HEK293 (cell line): Measurements from ENCODE around the gene LDHD.

Experiments
- CTCF ChIA-PET: fragments of 350-600 bp; formaldehyde crosslinking; extraction: SDS; loops from one replicate; lab custom pipeline; 2021; ENCODE audit warnings: antibody characterized with exemption; lab: Yijun Ruan, JAX
- POLR2A ChIA-PET: fragments of 300-600 bp; formaldehyde crosslinking; extraction: SDS; loops from one replicate; lab custom pipeline; 2020; ENCODE audit warnings: antibody characterized with exemption, inconsistent platforms; lab: Yijun Ruan, JAX
- H3K27ac ChIP-seq: fragments of 200-500 bp; sonication (Bioruptor generic); 2 replicates; pipeline ENCODE4 v1.5.1; 2014; ENCODE audit warnings: low read depth, low read length, control low read depth, inconsistent platforms; ENCODE audit errors: extremely low read depth
- H3K36me3 ChIP-seq, 2 experiments: fragments of 200-500 bp in 1 of 2; sonication (Bioruptor generic) in 1 of 2; 1 replicate in 1 of 2; 2 replicates in 1 of 2; pipeline ENCODE4 v1.5.1; 2014 to 2017; ENCODE audit warnings: inconsistent platforms in 2 of 2, low read length in 2 of 2; ENCODE audit not compliant: control insufficient read depth in 2 of 2, insufficient read depth in 1 of 2
- H3K4me1 ChIP-seq: fragments of 200-500 bp; sonication (Bioruptor generic); 2 replicates; pipeline ENCODE4 v1.5.1; 2014; ENCODE audit warnings: mild to moderate bottlenecking, low read length, inconsistent platforms; ENCODE audit not compliant: control insufficient read depth, insufficient read depth
- H3K4me3 ChIP-seq: 2 replicates; pipeline ENCODE4 v1.5.1; 2011; ENCODE audit warnings: low read depth, mild to moderate bottlenecking, control low read depth, low read length, moderate library complexity
- H3K9me3 ChIP-seq: fragments of 200-500 bp; sonication (Bioruptor generic); 2 replicates; pipeline ENCODE4 v1.5.1; 2014; ENCODE audit warnings: low read depth, low read length, inconsistent platforms; ENCODE audit not compliant: control insufficient read depth, insufficient read depth
- KLF9 ChIP-seq: fragments of 450-650 bp; formaldehyde crosslinking; IDR thresholded peaks from 2 replicates; pipeline ENCODE4 v1.5.1; 2016; ENCODE audit warnings: missing biosample characterization, missing genetic modification characterization, low read depth
- REST ChIP-seq: fragments of 450-650 bp; formaldehyde crosslinking; IDR thresholded peaks from 2 replicates; pipeline ENCODE4 v1.5.1; 2016; ENCODE audit warnings: missing biosample characterization, missing genetic modification characterization
- SALL2 ChIP-seq: fragments of 450-650 bp; formaldehyde crosslinking; IDR thresholded peaks from 2 replicates; pipeline ENCODE4 v1.5.0; 2017; ENCODE audit warnings: missing biosample characterization, mild to moderate bottlenecking, missing genetic modification characterization, borderline replicate concordance
- SCRT2 ChIP-seq: fragments of 450-650 bp; formaldehyde crosslinking; IDR thresholded peaks from 2 replicates; pipeline ENCODE4 v1.5.1; 2016; ENCODE audit warnings: missing biosample characterization, missing genetic modification characterization
- SP3 ChIP-seq: fragments of 450-650 bp; formaldehyde crosslinking; IDR thresholded peaks from 2 replicates; pipeline ENCODE4 v1.5.1; 2016; ENCODE audit warnings: missing biosample characterization, missing genetic modification characterization
- ZFP69B ChIP-seq: fragments of 450-650 bp; formaldehyde crosslinking; IDR thresholded peaks from 2 replicates; pipeline ENCODE4 v1.5.1; 2016; ENCODE audit warnings: missing biosample characterization, missing genetic modification characterization
- ZIC2 ChIP-seq: fragments of 450-650 bp; formaldehyde crosslinking; IDR thresholded peaks from 2 replicates; pipeline ENCODE4 v1.5.1; 2016; ENCODE audit warnings: missing biosample characterization, missing genetic modification characterization
- ZNF121 ChIP-seq: fragments of 450-650 bp; formaldehyde crosslinking; IDR thresholded peaks from 2 replicates; pipeline ENCODE4 v1.5.1; 2016; ENCODE audit warnings: missing biosample characterization, missing genetic modification characterization
- ZNF157 ChIP-seq: fragments of 450-650 bp; formaldehyde crosslinking; IDR thresholded peaks from 2 replicates; pipeline ENCODE4 v1.5.1; 2016; ENCODE audit warnings: missing biosample characterization, missing genetic modification characterization
- ZNF274 ChIP-seq, 2 experiments: fragments of 200-500 bp in 1 of 2; fragments of 450-650 bp in 1 of 2; sonication (Bioruptor generic) in 1 of 2; formaldehyde crosslinking in 1 of 2; IDR thresholded peaks; 2 replicates each; pipeline versions ENCODE4 v1.5.1 to v1.6.1; 2014 to 2016; ENCODE audit warnings: borderline replicate concordance in 1 of 2, inconsistent platforms in 1 of 2, low read length in 1 of 2, missing biosample characterization in 1 of 2, missing genetic modification characterization in 1 of 2
- ZNF280C ChIP-seq: fragments of 450-650 bp; formaldehyde crosslinking; IDR thresholded peaks from 2 replicates; pipeline ENCODE4 v1.5.1; 2016; ENCODE audit warnings: missing biosample characterization, missing genetic modification characterization
- ZNF280D ChIP-seq: fragments of 450-650 bp; formaldehyde crosslinking; IDR thresholded peaks from 2 replicates; pipeline ENCODE4 v1.5.1; 2016; ENCODE audit warnings: missing biosample characterization, missing genetic modification characterization
- ZNF391 ChIP-seq: fragments of 450-650 bp; formaldehyde crosslinking; IDR thresholded peaks from 2 replicates; pipeline ENCODE4 v1.5.1; 2016; ENCODE audit warnings: low read depth, missing biosample characterization, missing genetic modification characterization, borderline replicate concordance
- ZNF677 ChIP-seq: fragments of 450-650 bp; IDR thresholded peaks from 2 replicates; pipeline ENCODE4 v1.5.0; 2018; ENCODE audit warnings: missing biosample characterization, mild to moderate bottlenecking, missing genetic modification characterization, moderate library complexity
- ZNF777 ChIP-seq: fragments of 450-650 bp; formaldehyde crosslinking; IDR thresholded peaks from 2 replicates; pipeline ENCODE4 v1.5.1; 2017; ENCODE audit warnings: missing biosample characterization, missing genetic modification characterization, borderline replicate concordance
- ZSCAN23 ChIP-seq: fragments of 450-650 bp; formaldehyde crosslinking; IDR thresholded peaks from 2 replicates; pipeline ENCODE4 v1.5.1; 2016; ENCODE audit warnings: missing biosample characterization, missing genetic modification characterization
- ZSCAN30 ChIP-seq: fragments of 450-650 bp; IDR thresholded peaks from 2 replicates; pipeline ENCODE4 v1.5.1; 2018; ENCODE audit warnings: missing biosample characterization, mild to moderate bottlenecking, missing genetic modification characterization, moderate library complexity

Gene LDHD

GRCh38 chr16:75074920-75075687, 41.5 kb downstream of the LDHD start (continued):
- TF ChIP-seq ZNF121 (tag by site-specific recombination), result no peak
- no peak for TF ChIP-seq SCRT2 (tag by site-specific recombination)
- no peak for TF ChIP-seq ZNF157 (tag by site-specific recombination)
- TF ChIP-seq ZNF677 (tag by site-specific recombination), result no peak
- TF ChIP-seq ZNF274 (IDR thresholded peaks at IDR 0.05; ENCODE audit: low read length), result no peak
- no peak for TF ChIP-seq ZNF274 (tag by site-specific recombination; IDR thresholded peaks at IDR 0.05; ENCODE audit: borderline replicate concordance)
- TF ChIP-seq ZSCAN23 (tag by site-specific recombination), result no peak
- TF ChIP-seq, all 188 proteins: peak for 0

- no peak for TF ChIP-seq ZNF777 (tag by site-specific recombination)
- TF ChIP-seq ZSCAN30 (tag by site-specific recombination), result no peak
- TF ChIP-seq, all 188 proteins: peak for 0
- ChIA-PET CTCF (interaction anchor here (1.4 kb wide), 1 partner anchor 37 kb away, joined by 6 read pairs; no protein-coding TSS in a partner anchor), POLR2A (no interaction called here)
- no peaks in the 10 kb centered on the region for H3K36me3 ChIP-seq
- no peak overlapping the region for H3K4me3 ChIP-seq
- H3K27ac ChIP-seq, result no peak overlapping the region
- H3K4me1 ChIP-seq, result no peaks in the 10 kb centered on the region
- no peaks in the 10 kb centered on the region for H3K9me3 ChIP-seq
Observed at GRCh38 chr16:75074304-75074793, 42.2 kb downstream of the LDHD start.

- CTCF ChIA-PET, result no interaction called here
- Histone ChIP-seq H3K9me3 (no peaks in the 10 kb centered on the region), H3K4me3 (no peak overlapping the region), H3K36me3 (no peaks in the 10 kb centered on the region), H3K4me1 (no peaks in the 10 kb centered on the region), H3K27ac (no peak overlapping the region)
- POLR2A ChIA-PET, result no interaction called here
- TF ChIP-seq ZIC2 (peak; percentile 98), SP3 (tag by site-specific recombination) (no peak), ZFP69B (no peak)
Observed at GRCh38 chr16:75073545-75074303, 42.9 kb downstream of the LDHD start.

GRCh38 chr16:75072239-75072947, 44.2 kb downstream of the LDHD start:
- H3K27ac ChIP-seq, result no peak overlapping the region
- CTCF ChIA-PET, result interaction anchor here (0.6 to 1.1 kb wide), 2 partner anchors 9 to 186 kb away, joined by 3 to 4 read pairs; no protein-coding TSS in a partner anchor
- no peak overlapping the region for H3K4me3 ChIP-seq
- TF ChIP-seq ZNF280C (tag by site-specific recombination) (no peak), KLF9 (tag by site-specific recombination) (no peak), ZNF280D (tag by site-specific recombination) (no peak), SALL2 (tag by site-specific recombination) (no peak), REST (tag by site-specific recombination) (no peak), ZNF391 (no peak)

More at GRCh38 chr16:75072239-75072947, 44.2 kb downstream of the LDHD start:
- Histone ChIP-seq H3K4me1 (no peaks in the 10 kb centered on the region), H3K36me3 (no peaks in the 10 kb centered on the region), H3K9me3 (no peaks in the 10 kb centered on the region)
- POLR2A ChIA-PET, result no interaction called here
